Suppressor macrophage treated with lipopolysaccharide for 4 hours (primary cell): ENCODE results near the gene NR2E1.

Experiments
- DNase-seq: peaks from one replicate; pipeline ENCODE4 v3.0.0-alpha.2; 2020

NR2E1 gene

DNA sequence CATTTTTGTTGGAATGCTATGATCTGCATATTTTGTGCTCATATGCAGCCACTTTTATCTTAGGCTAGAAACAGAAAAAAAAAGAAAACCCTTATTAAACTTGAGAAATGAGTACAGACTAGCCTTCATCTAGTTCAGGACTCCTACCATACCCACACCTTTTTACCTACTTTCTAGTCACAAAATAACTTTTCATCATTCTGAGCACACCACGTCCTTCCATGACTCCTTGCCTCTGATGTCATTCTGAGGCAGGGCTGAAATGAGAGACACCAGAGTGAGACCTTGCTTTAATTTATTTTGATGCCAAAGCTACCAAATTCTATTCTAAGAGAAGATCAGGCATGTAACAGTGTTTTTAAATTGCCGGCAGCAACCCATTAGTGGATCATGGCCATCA is 56.2 kb downstream of the NR2E1 start:
- no peak for DNase-seq

DNA sequence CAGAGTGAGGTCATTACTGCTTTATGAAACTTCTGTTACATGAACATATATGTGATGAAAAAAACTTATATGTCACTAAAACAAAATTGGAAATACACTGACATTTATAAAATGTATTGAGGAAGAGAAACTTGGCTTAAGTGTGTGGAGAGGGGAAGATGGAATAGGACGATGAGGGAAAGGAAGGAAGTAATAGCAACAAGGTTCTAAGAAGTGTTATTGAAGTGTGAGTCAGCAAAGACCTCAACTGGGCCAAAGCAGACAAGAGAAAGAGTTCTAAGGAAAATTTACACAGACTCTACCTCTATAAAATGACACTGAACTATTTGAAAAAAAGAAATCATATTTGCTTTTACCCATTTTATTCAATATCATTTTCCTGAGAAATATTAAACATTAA is 56.7 kb downstream of the NR2E1 start:
- DNase-seq = peak; percentile 71

DNA sequence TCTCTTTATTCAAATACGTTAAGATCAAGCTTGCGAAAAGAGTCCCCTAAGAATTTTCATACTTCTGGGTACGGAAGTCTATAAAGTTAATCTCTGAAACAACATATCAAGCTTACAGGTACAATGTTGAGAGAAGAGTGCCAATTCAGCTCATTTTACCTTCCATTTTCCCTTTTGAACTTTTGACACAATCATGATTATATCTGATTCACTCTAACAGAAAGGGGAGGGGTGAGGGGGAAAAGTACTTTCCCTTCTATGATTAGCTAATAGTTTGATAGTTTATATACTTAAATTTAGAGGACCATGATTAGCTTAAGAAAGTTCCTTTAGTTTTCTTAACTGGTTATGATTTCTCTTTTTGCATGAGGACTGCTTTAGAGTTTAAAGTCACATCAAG is 61.5 kb downstream of the NR2E1 start:
- no peak for DNase-seq

DNA sequence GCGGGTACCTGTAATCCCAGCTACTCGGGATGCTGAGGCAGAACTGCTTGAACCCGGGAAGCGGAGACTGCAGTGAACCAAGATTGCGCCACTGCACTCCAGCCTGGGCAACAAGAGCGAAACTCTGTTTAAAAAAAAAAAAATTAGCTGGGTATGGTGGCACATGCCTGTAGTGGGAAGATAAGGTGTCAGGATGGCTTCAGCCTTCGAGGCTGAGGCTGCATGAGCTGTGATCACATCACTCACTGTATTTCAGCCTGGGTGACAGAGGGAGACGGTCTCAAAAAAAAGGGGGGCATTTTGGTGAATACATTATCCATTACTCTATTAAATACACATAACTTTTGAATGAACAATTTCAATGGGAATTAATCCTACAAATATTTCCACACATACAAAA is 62.6 kb downstream of the NR2E1 start:
- no peak for DNase-seq

DNA sequence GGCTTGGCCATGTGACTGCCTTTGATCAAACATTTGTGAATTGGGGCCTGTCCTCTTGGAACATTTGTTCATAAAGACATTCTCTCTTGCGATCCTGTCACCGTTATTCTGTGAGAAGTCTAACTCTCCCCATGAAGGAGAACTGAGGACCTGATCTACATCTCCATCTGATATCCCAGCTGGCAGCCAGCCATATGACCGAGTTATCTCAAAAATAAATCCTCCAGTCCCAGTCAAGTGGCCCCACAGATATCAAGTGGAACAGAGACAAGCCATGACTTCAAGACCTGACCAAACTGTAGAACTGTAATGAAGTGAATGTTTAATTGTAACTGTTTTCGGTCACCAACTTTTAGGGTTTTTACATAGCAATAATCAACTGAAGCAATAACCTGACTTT is 69.3 kb downstream of the NR2E1 start:
- DNase-seq = no peak

DNA sequence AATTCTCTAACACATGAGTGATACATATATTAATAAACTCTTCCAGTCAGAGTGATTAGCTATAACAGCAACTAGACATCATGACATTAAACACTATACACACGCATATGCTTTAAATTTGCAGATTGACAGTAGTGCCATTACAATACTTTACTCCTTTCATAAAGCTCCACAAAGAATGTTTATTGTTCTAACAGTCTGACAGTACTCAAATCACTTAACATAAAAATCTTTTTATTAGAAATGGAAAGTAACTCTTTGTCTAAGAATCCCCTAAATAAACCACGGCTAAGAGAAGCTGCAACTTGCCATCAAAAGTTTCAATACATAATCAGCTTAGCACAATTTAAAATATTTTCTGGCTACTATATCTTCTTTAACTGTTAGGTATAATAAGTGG is 71.0 kb downstream of the NR2E1 start:
- no peak for DNase-seq

DNA sequence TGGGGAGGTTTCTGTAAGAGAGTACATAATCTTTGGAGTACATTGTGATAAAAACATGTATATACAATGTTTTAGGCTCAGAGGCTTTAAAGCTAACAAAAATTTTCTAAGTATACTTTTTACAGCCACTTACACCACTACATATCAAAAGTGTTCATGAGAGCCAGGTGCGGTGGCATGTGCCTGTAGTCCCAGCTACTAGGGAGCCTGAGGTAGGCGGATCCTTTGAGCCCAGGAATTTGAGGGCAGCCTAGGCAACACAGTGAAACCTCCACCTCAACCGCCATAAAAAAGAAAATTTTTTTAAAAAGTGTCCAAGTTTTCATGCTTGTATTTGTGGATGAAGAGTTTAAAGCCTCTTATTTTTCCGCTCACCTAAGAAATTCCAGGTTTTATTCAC is 72.5 kb downstream of the NR2E1 start:
- no peak for DNase-seq
